Measurements from ENCODE around the gene STAB2. TPM values are rescaled to one million over a fixed set of nuclear protein-coding genes. Genes with fewer than 3 reads are reported as not detected.

Gene STAB2
- total RNA-seq, 4 donors from 2014 or later, result 0.27 to 6.5 (median 1.2) TPM

GRCh38 chr12:103634732-103635131, 47.7 kb downstream of the STAB2 start:
- Histone ChIP-seq H3K27ac (no peak overlapping the region), H3K27me3 (no peaks in the 10 kb centered on the region), H3K4me1 (no peaks in the 10 kb centered on the region), H3K4me3 (replicated peaks in 1 of 3) (no peak overlapping the region), H3K9me3 (no peaks in the 10 kb centered on the region), H3K36me3 (no peaks in the 10 kb centered on the region)
- TF ChIP-seq, protein P1, sequence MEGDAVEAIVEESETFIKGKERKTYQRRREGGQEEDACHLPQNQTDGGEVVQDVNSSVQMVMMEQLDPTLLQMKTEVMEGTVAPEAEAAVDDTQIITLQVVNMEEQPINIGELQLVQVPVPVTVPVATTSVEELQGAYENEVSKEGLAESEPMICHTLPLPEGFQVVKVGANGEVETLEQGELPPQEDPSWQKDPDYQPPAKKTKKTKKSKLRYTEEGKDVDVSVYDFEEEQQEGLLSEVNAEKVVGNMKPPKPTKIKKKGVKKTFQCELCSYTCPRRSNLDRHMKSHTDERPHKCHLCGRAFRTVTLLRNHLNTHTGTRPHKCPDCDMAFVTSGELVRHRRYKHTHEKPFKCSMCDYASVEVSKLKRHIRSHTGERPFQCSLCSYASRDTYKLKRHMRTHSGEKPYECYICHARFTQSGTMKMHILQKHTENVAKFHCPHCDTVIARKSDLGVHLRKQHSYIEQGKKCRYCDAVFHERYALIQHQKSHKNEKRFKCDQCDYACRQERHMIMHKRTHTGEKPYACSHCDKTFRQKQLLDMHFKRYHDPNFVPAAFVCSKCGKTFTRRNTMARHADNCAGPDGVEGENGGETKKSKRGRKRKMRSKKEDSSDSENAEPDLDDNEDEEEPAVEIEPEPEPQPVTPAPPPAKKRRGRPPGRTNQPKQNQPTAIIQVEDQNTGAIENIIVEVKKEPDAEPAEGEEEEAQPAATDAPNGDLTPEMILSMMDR (IDR thresholded peaks at IDR 0.05), result no peak
- TF ChIP-seq POLR2A (IDR thresholded peaks at IDR 0.05), result no peak
- intact Hi-C loops (cut with DNase I), result loop anchor here (5.0 kb wide), 1 partner anchor 57 kb away; no protein-coding TSS in a partner anchor
- DNase-seq, result no peak
- WGBS, 2 donors, result 84 to 85% methylated on average over 4 of the region's 4 CpGs

- Histone ChIP-seq H3K27me3 (no peaks in the 10 kb centered on the region), H3K27ac (no peak overlapping the region), H3K4me1 (no peaks in the 10 kb centered on the region), H3K9me3 (no peaks in the 10 kb centered on the region), H3K4me3 (replicated peaks in 1 of 3) (no peak overlapping the region), H3K36me3 (no peaks in the 10 kb centered on the region)
- DNase-seq, result no peak
- intact Hi-C loops (cut with DNase I), result no loop called here
- 97% methylated on average over 3 to 4 of the region's 4 CpGs for WGBS, 2 donors
- TF ChIP-seq, protein P1 (IDR thresholded peaks at IDR 0.05), result no peak
- TF ChIP-seq POLR2A (IDR thresholded peaks at IDR 0.05), result no peak
These were observed 48.3 kb downstream of the STAB2 start for GRCh38 chr12:103635419-103635818.

DNA sequence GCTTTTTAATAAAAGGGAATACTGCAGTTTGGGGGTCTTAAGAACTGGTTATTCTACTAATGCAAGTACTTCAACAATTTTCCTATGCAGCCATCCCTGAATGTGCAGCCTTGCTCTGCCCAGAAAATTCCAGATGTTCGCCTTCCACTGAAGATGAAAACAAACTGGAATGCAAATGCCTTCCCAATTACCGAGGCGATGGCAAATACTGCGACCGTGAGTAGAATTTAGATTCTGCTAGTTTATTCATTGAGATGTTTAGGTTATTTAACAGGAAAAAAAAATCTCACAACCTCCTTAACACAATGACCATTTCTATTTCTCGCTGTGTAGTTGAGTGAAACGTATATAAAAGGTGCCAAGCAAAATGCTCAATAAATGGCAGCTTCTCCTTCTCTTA, 49.9 kb downstream of the STAB2 start:
- Histone ChIP-seq H3K27me3 (no peaks in the 10 kb centered on the region), H3K27ac (no peak overlapping the region), H3K9me3 (no peaks in the 10 kb centered on the region), H3K4me3 (replicated peaks in 1 of 3) (no peak overlapping the region), H3K36me3 (no peaks in the 10 kb centered on the region), H3K4me1 (peaks cover under 1% of the 10 kb centered on the region in 2 donors)
- 85 to 92% methylated on average over 7 of the region's 7 CpGs for WGBS, 2 donors
- intact Hi-C loops (cut with DNase I), result no loop called here
- TF ChIP-seq, protein P1 (IDR thresholded peaks at IDR 0.05), result no peak
- TF ChIP-seq POLR2A (IDR thresholded peaks at IDR 0.05), result no peak
- DNase-seq, result no peak

GRCh38 chr12:103637429-103637828, 50.4 kb downstream of the STAB2 start:
- Histone ChIP-seq H3K4me3 (replicated peaks in 1 of 3) (no peak overlapping the region), H3K27ac (no peak overlapping the region), H3K4me1 (peaks cover 5% of the 10 kb centered on the region in 2 donors), H3K36me3 (no peaks in the 10 kb centered on the region), H3K9me3 (no peaks in the 10 kb centered on the region), H3K27me3 (no peaks in the 10 kb centered on the region)
- intact Hi-C loops (cut with DNase I), result no loop called here
- TF ChIP-seq, protein P1 (IDR thresholded peaks at IDR 0.05), result no peak
- TF ChIP-seq POLR2A (IDR thresholded peaks at IDR 0.05), result no peak
- 86 to 90% methylated on average over 2 of the region's 2 CpGs for WGBS, 2 donors
- no peak for DNase-seq

GRCh38 chr12:103639983-103640382, 52.9 kb downstream of the STAB2 start:
- H3K9me3 ChIP-seq, result no peaks in the 10 kb centered on the region
- DNase-seq, result no peak
- no peaks in the 10 kb centered on the region for H3K36me3 ChIP-seq
- intact Hi-C loops (cut with DNase I), result no loop called here
- no peak overlapping the region for H3K27ac ChIP-seq
- no peak for TF ChIP-seq POLR2A (IDR thresholded peaks at IDR 0.05)
- TF ChIP-seq, protein P1 (IDR thresholded peaks at IDR 0.05), result no peak
- peaks cover 9% of the 10 kb centered on the region in 2 donors for H3K4me1 ChIP-seq
- H3K4me3 ChIP-seq (replicated peaks in 1 of 3), result no peak overlapping the region
- 90 to 91% methylated on average over 6 of the region's 6 CpGs for WGBS, 2 donors
- H3K27me3 ChIP-seq, result no peaks in the 10 kb centered on the region

All from thyroid gland (tissue), 4 donors.